ENCODE data around the gene GRM7. TPM values are rescaled to one million over a fixed set of nuclear protein-coding genes. Genes with fewer than 3 reads are reported as not detected.

Gene GRM7
- total RNA-seq, 4 donors from 2014 or later = 0.39 TPM; not detected in 3

- Histone ChIP-seq H3K27ac (replicated peaks in 1 of 4) (no peak overlapping the region), H3K9me3 (no peaks in the 10 kb centered on the region), H3K4me1 (peaks cover 0 to 14% (median 4%) of the 10 kb centered on the region in 4 donors), H3K27me3 (no peaks in the 10 kb centered on the region), H3K36me3 (no peaks in the 10 kb centered on the region), H3K4me3 (no peak overlapping the region)
- 77% methylated on average over 5 of the region's 5 CpGs for WGBS
- intact Hi-C loops (cut with DNase I) = no loop called here
- TF ChIP-seq EP300 (IDR thresholded peaks at IDR 0.05) = no peak
- no peak for TF ChIP-seq POLR2AphosphoS5 (IDR thresholded peaks at IDR 0.05)
- no peak for TF ChIP-seq POLR2A (IDR thresholded peaks at IDR 0.05; ENCODE audit: low read depth)
- TF ChIP-seq CTCF (IDR thresholded peaks at IDR 0.05) = no peak
- no peak for DNase-seq (ENCODE audit: extremely low spot score)
Observed at GRCh38 chr3:7207125-7207524, 346.2 kb downstream of the GRM7 start.

GRCh38 chr3:7207928-7208327 is 347.0 kb downstream of the GRM7 start:
- no peaks in the 10 kb centered on the region for H3K27me3 ChIP-seq
- no peaks in the 10 kb centered on the region for H3K36me3 ChIP-seq
- WGBS = 49% methylated on average over 2 of the region's 2 CpGs
- H3K9me3 ChIP-seq = no peaks in the 10 kb centered on the region
- no peak for TF ChIP-seq POLR2AphosphoS5 (IDR thresholded peaks at IDR 0.05)
- TF ChIP-seq EP300 (IDR thresholded peaks at IDR 0.05) = no peak
- TF ChIP-seq CTCF (IDR thresholded peaks at IDR 0.05) = no peak
- TF ChIP-seq POLR2A (IDR thresholded peaks at IDR 0.05; ENCODE audit: low read depth) = no peak
- H3K4me3 ChIP-seq = no peak overlapping the region
- intact Hi-C loops (cut with DNase I) = no loop called here
- no peak for DNase-seq (ENCODE audit: extremely low spot score)
- no peak overlapping the region for H3K27ac ChIP-seq (replicated peaks in 1 of 4)
- peaks cover 0 to 14% (median 4%) of the 10 kb centered on the region in 4 donors for H3K4me1 ChIP-seq

- intact Hi-C loops (cut with DNase I) = no loop called here
- TF ChIP-seq CTCF (IDR thresholded peaks at IDR 0.05) = no peak
- Histone ChIP-seq H3K27ac (replicated peaks in 1 of 4) (no peak overlapping the region), H3K4me3 (no peak overlapping the region), H3K9me3 (no peaks in the 10 kb centered on the region), H3K4me1 (peaks cover 0 to 14% (median 4%) of the 10 kb centered on the region in 4 donors), H3K36me3 (no peaks in the 10 kb centered on the region), H3K27me3 (no peaks in the 10 kb centered on the region)
- DNase-seq (ENCODE audit: extremely low spot score) = no peak
Observed at GRCh38 chr3:7209098-7209497, 348.2 kb downstream of the GRM7 start.

- TF ChIP-seq CTCF (IDR thresholded peaks at IDR 0.05) (no peak), POLR2AphosphoS5 (IDR thresholded peaks at IDR 0.05) (no peak), POLR2A (IDR thresholded peaks at IDR 0.05; ENCODE audit: low read depth) (no peak), EP300 (IDR thresholded peaks at IDR 0.05) (no peak)
Observed at GRCh38 chr3:7211740-7212139, 350.8 kb downstream of the GRM7 start.

GRCh38 chr3:7215706-7216105 is 354.8 kb downstream of the GRM7 start:
- DNase-seq (ENCODE audit: extremely low spot score) = no peak
- WGBS = 38% methylated on average over 3 of the region's 3 CpGs
- no peak overlapping the region for H3K27ac ChIP-seq (replicated peaks in 1 of 4)
- peaks cover 0 to 16% (median 9%) of the 10 kb centered on the region in 4 donors for H3K4me1 ChIP-seq
- no peaks in the 10 kb centered on the region for H3K27me3 ChIP-seq
- no peaks in the 10 kb centered on the region for H3K36me3 ChIP-seq
- TF ChIP-seq EP300 (IDR thresholded peaks at IDR 0.05) = no peak
- no peak for TF ChIP-seq POLR2AphosphoS5 (IDR thresholded peaks at IDR 0.05)
- no peak for TF ChIP-seq CTCF (IDR thresholded peaks at IDR 0.05)
- no peak for TF ChIP-seq POLR2A (IDR thresholded peaks at IDR 0.05; ENCODE audit: low read depth)
- no peak overlapping the region for H3K4me3 ChIP-seq
- H3K9me3 ChIP-seq = no peaks in the 10 kb centered on the region
- intact Hi-C loops (cut with DNase I) = no loop called here

More at GRCh38 chr3:7211740-7212139, 350.8 kb downstream of the GRM7 start:
- no peak overlapping the region for H3K27ac ChIP-seq (replicated peaks in 1 of 4)
- H3K4me1 ChIP-seq = peaks cover 0 to 24% (median 9%) of the 10 kb centered on the region in 4 donors
- intact Hi-C loops (cut with DNase I) = no loop called here
- no peaks in the 10 kb centered on the region for H3K27me3 ChIP-seq
- no peaks in the 10 kb centered on the region for H3K9me3 ChIP-seq
- H3K36me3 ChIP-seq = no peaks in the 10 kb centered on the region
- no peak overlapping the region for H3K4me3 ChIP-seq
- no peak for DNase-seq (ENCODE audit: extremely low spot score)
- 30% methylated on average over 5 of the region's 5 CpGs for WGBS

All from esophagus muscularis mucosa (tissue), 4 donors.